Parathyroid adenoma (tissue), 2 donors: ENCODE results near the gene CCDC142.

Source experiments
- H2AFZ ChIP-seq: fragments of 300-600 bp; sonication (generic); one replicate; pipeline ENCODE4 v1.7.0; 2017; ENCODE audit warnings: antibody characterized with exemption, mild to moderate bottlenecking
- H3K27ac ChIP-seq: fragments of 300-600 bp; sonication (generic); one replicate; pipeline ENCODE4 v1.7.0; 2017
- H3K27me3 ChIP-seq: fragments of 300-600 bp; sonication (generic); one replicate; pipeline ENCODE4 v1.7.0; 2017; ENCODE audit warnings: low read length; ENCODE audit not compliant: control insufficient read depth, insufficient read depth
- H3K36me3 ChIP-seq: fragments of 300-600 bp; sonication (generic); one replicate; pipeline ENCODE4 v1.7.0; 2017; ENCODE audit warnings: low read length; ENCODE audit not compliant: control insufficient read depth, insufficient read depth
- H3K4me1 ChIP-seq: fragments of 300-600 bp; sonication (generic); one replicate; pipeline ENCODE4 v1.7.0; 2017; ENCODE audit warnings: control low read depth
- H3K4me2 ChIP-seq: fragments of 300-600 bp; sonication (generic); one replicate; pipeline ENCODE4 v1.7.0; 2017; ENCODE audit warnings: low read length
- H3K4me3 ChIP-seq: fragments of 300-600 bp; sonication (generic); one replicate; pipeline ENCODE4 v1.7.0; 2017; ENCODE audit warnings: low read depth, low read length
- H3K79me2 ChIP-seq: fragments of 300-600 bp; sonication (generic); one replicate; pipeline ENCODE4 v1.7.0; 2017; ENCODE audit warnings: control low read depth
- H3K9ac ChIP-seq: fragments of 300-600 bp; sonication (generic); one replicate; pipeline ENCODE4 v1.7.0; 2017; ENCODE audit warnings: mild to moderate bottlenecking
- H3K9me3 ChIP-seq: fragments of 300-600 bp; sonication (generic); one replicate; pipeline ENCODE4 v1.7.0; 2017; ENCODE audit warnings: low read length; ENCODE audit not compliant: control insufficient read depth
- CTCF ChIP-seq: fragments of 300-600 bp; sonication (generic); IDR thresholded peaks from one replicate; pipeline ENCODE4 v1.7.0; 2017; ENCODE audit warnings: antibody characterized with exemption, mild to moderate bottlenecking
- donor health status: primary hyperparathyroidism.

Gene CCDC142

GRCh38 chr2:74529357-74530238, 46.8 kb upstream of the CCDC142 start, which contains the start of the genes AUP1 and HTRA2:
Gene AUP1, minus strand, starts transcription at chr2:74529706. Its CDS starts 77 bp downstream, at chr2:74529629.
Gene HTRA2, plus strand, starts transcription at chr2:74529933. Its CDS starts 74 bp downstream, at chr2:74530007.
- no peaks in the 10 kb centered on the region for H3K36me3 ChIP-seq
- peak within 1 kb of the TSS; percentile 83 for H3K4me3 ChIP-seq
- peaks cover 5% of the 10 kb centered on the region for H3K4me1 ChIP-seq
- H3K79me2 ChIP-seq, result peaks cover 7% of the 10 kb centered on the region
- H3K9ac ChIP-seq, result peak within 1 kb of the TSS; percentile 78
- no peak for TF ChIP-seq CTCF
- H3K27me3 ChIP-seq, result no peaks in the 10 kb centered on the region
- no peaks in the 10 kb centered on the region for H3K9me3 ChIP-seq
- H3K27ac ChIP-seq, result peak within 1 kb of the TSS; percentile 82
- peak within 1 kb of the TSS; percentile 97 for H2AFZ ChIP-seq
- peak within 1 kb of the TSS; percentile 100 for H3K4me2 ChIP-seq

GRCh38 chr2:74528600-74529356, 46.0 kb upstream of the CCDC142 start:
- Histone ChIP-seq H3K4me3 (peak overlapping the region; percentile 83), H3K27me3 (no peaks in the 10 kb centered on the region), H3K4me1 (peaks cover 5% of the 10 kb centered on the region), H3K9ac (peak overlapping the region; percentile 78), H3K27ac (peak overlapping the region; percentile 82), H3K4me2 (peak overlapping the region; percentile 100), H3K9me3 (no peaks in the 10 kb centered on the region), H3K36me3 (no peaks in the 10 kb centered on the region), H2AFZ (peak overlapping the region; percentile 97), H3K79me2 (peaks cover 7% of the 10 kb centered on the region)
- TF ChIP-seq CTCF, result no peak

- Histone ChIP-seq H3K4me3 (no peak overlapping the region), H3K9ac (no peak overlapping the region), H3K9me3 (no peaks in the 10 kb centered on the region), H3K36me3 (no peaks in the 10 kb centered on the region), H3K27me3 (no peaks in the 10 kb centered on the region), H3K27ac (no peak overlapping the region), H3K4me2 (no peak overlapping the region), H3K79me2 (peaks cover 7% of the 10 kb centered on the region), H3K4me1 (peaks cover 5% of the 10 kb centered on the region), H2AFZ (no peak overlapping the region)
- TF ChIP-seq CTCF, result no peak
Observed at GRCh38 chr2:74527741-74528140, 44.9 kb upstream of the CCDC142 start.

- H3K27ac ChIP-seq, result no peak overlapping the region
- no peaks in the 10 kb centered on the region for H3K27me3 ChIP-seq
- H2AFZ ChIP-seq, result no peak overlapping the region
- H3K9ac ChIP-seq, result no peak overlapping the region
- peaks cover 5% of the 10 kb centered on the region for H3K4me1 ChIP-seq
- no peak overlapping the region for H3K4me3 ChIP-seq
- no peak for TF ChIP-seq CTCF
- H3K79me2 ChIP-seq, result peaks cover 7% of the 10 kb centered on the region
- no peaks in the 10 kb centered on the region for H3K36me3 ChIP-seq
- no peaks in the 10 kb centered on the region for H3K9me3 ChIP-seq
- H3K4me2 ChIP-seq, result no peak overlapping the region
Observed at GRCh38 chr2:74526649-74527230, 43.9 kb upstream of the CCDC142 start.
